Activated CD4-positive, CD25-positive, alpha-beta regulatory T cell treated with anti-CD3 and anti-CD28 coated beads, Interleukin-2, amount 50 U/mL, for 16 hours (primary cell): ENCODE results near the gene C2CD2.

Experiments used
- DNase-seq: peaks from one replicate; pipeline ENCODE4 v3.0.0-alpha.2; 2020; ENCODE audit warnings: low read depth, low spot score

C2CD2 gene

DNA sequence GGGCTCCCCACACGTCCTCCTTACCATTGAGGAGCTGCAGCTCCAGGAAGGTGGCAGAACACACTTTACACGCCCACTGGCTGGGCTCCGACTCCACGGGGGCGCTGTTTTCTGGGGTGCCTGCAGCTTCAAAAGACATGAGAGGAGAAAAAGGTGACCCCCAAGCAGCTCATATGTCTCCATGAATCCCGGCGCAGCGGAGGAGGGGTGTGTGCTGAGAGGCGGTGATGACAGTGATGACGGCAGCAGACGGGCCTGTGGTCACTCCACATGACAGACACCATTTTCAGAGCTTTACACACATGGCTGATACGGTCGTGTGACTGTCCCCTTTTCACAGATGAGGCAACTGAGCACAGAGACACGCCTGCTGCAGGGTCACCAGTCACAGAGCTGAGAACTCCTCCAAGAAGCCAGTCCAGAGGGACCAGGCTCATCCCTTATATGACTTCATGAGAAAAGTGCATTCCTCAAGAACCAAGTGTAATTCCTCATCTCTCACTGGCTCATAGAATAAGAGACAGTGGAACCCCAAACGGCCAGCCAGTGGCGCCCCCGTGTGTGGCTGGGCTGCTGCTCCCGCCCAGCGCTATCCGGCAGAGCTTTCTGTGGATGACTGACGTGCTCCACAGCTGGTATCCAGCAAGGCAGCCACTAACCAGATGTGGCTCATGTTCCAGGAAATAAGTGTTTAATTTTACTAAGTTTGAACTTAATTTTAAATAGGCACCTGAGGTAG, 106.6 kb downstream of the C2CD2 start:
- DNase-seq, result no peak

- DNase-seq, result no peak
Observed at GRCh38 chr21:41846536-41846935, 107.3 kb downstream of the C2CD2 start.

DNA sequence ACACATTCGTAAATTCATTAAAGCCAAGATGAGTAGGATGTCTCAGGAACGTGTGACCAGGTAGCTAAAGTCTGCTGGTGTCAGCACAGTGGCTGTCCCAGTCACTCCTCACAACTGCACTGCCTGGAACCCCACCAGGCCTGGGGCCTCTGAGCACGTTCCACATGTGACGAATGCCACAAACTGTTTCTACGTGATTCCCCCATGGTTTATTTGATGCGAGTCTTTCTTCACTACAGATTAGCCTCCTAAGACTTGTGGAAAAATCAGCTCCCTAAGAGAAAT, 107.8 kb downstream of the C2CD2 start:
- no peak for DNase-seq

DNA sequence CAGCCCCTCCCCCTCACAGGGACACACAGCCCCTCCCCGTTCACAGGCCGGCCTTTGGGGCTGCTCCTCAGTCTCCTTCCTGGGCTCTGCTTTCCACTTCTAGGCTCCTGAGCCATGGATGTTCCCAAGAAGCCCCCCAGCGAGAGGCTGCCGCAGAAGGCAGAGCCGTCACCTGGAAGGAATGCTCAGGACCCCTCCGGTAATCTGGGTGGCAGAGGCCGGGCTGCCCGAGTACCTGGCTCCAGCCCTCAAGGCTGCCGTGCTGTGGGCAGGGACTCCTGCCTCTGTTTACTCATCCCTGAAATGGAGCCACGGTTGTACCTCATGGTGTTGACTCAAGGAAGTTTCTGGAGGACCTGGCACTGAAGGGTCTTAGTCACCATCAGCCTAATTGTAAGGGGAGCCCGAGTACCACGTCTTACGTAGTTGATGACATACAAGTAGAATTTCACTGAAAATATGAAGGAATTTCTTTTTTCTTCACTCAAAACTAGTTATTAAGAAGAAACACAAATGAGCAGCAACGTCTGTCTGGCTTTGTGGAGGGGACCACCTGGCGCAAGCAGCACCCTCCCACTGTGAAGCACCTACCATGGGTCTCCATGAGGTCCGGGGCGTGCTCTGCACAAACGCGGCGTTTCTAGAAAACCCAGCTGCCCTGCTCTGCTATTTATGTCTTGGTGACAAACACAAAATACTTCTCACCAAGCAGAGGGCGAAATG, 108.3 kb downstream of the C2CD2 start:
- no peak for DNase-seq

DNA sequence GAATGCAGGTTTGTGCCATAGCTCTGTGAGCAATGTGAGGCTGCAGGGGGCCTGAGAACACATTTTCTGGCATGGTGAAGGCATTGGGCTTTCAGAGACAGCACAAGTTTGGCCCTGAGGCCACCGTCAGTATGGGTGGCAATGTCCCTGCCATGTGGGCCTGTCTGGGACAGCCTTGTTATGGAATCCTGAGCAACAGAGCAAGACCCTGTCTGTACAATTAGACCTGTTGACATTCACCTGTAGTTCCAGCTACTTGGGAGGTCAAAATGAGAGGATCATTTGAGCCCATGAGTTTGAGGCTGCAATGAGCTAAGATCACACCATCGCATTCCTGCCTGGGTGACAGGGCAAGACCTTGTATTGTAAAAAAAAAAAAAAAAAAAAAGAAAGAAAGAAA, 110.2 kb downstream of the C2CD2 start:
- no peak for DNase-seq

- no peak for DNase-seq
Observed at GRCh38 chr21:41840880-41841279, 112.9 kb downstream of the C2CD2 start.

GRCh38 chr21:41839387-41840000, 114.3 kb downstream of the C2CD2 start:
- no peak for DNase-seq

GRCh38 chr21:41837756-41838297, 116.0 kb downstream of the C2CD2 start:
- no peak for DNase-seq

- no peak for DNase-seq
Observed at GRCh38 chr21:41836166-41837015, 117.4 kb downstream of the C2CD2 start.

DNA sequence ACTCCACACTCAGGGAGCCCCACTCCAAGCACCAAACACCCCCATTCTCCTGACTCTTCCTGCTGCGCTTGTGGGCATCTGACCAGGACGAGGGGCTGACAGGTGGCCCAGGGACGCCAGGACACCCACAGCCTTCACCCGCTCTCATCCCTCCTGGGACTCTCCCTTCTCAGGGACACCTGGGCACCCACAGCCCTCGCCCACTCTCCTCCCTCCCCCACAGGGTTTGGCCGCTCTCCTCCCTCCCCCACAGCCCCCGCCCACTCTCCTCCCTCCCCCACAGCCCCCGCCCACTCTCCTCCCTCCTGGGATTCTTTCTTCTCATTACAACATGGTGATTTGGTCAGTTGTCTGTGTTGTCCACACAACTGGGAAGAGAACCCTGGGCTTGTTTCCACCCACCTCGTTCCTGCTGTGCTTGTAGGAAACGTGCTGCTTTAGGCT, 118.1 kb downstream of the C2CD2 start:
- no peak for DNase-seq
